ENCODE results near the gene TMEM50B. TPM values are rescaled to one million over a fixed set of nuclear protein-coding genes. Genes with fewer than 3 reads are reported as not detected.
A peak's percentile ranks its signal among the peaks of the same experiment; 100 is the strongest.

Gene TMEM50B
- total RNA-seq, 4 donors from 2014 or later: 43.3 to 116 (median 76.7) TPM

DNA sequence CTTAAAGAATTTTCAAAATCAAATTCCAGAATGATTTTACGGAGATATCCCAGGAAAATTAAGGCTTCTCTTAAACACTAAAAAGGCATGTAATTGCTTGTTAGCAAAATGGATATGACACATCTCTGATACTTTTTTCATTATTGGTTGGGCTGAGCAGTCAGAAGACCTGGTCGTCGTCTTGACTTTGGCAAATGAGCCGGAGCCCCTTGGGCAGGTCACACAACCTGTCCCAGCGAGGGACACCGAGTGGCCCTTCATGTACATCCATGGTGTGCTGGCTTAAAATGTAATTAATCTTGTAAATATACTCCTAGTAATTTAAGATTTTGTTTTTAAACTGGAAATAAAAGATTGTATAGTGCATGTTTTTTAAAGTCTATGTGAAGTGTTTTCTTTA lies 42.6 kb downstream of the TMEM50B start:
- DNase-seq: no peak
- intact Hi-C loops (cut with DNase I; ENCODE audit: low total_unique reads): no loop called here
- H3K27ac ChIP-seq: no peak overlapping the region
- no peaks in the 10 kb centered on the region for H3K4me1 ChIP-seq
- no peaks in the 10 kb centered on the region for H3K9me3 ChIP-seq
- no peaks in the 10 kb centered on the region for H3K27me3 ChIP-seq
- no peak for TF ChIP-seq POLR2A (IDR thresholded peaks at IDR 0.05)
- TF ChIP-seq, protein P1, sequence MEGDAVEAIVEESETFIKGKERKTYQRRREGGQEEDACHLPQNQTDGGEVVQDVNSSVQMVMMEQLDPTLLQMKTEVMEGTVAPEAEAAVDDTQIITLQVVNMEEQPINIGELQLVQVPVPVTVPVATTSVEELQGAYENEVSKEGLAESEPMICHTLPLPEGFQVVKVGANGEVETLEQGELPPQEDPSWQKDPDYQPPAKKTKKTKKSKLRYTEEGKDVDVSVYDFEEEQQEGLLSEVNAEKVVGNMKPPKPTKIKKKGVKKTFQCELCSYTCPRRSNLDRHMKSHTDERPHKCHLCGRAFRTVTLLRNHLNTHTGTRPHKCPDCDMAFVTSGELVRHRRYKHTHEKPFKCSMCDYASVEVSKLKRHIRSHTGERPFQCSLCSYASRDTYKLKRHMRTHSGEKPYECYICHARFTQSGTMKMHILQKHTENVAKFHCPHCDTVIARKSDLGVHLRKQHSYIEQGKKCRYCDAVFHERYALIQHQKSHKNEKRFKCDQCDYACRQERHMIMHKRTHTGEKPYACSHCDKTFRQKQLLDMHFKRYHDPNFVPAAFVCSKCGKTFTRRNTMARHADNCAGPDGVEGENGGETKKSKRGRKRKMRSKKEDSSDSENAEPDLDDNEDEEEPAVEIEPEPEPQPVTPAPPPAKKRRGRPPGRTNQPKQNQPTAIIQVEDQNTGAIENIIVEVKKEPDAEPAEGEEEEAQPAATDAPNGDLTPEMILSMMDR (IDR thresholded peaks at IDR 0.05): no peak
- no peak overlapping the region for H3K4me3 ChIP-seq
- no peaks in the 10 kb centered on the region for H3K36me3 ChIP-seq

DNA sequence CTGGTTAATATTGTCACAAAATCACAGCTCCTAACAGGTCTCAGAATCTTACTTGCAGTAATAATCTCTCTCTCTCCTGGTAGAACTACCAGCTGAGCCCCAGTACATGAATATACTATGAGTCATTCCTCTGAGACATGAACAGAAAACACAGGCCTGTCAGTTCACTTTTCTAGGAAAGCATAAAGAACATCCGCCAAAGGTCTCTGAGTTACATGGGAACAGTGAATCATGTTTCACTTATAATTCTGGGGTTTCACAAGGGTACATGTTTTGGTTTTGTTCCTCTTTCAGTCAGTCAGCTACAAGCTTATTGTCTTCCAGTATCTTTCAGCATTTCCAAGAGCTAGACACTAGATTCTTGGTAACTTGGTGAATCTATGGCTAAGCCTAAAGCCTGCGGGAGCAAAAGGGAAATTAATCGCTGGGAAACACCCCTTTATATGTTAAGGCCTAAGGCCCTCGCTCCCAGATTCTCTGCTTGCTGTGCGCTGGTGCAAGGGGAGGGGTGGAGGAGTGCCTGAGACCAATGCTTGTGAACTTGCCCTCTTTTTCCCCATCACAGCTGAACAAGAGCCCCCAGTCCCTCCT lies 44.9 kb downstream of the TMEM50B start:
- no peaks in the 10 kb centered on the region for H3K36me3 ChIP-seq
- intact Hi-C loops (cut with DNase I; ENCODE audit: low total_unique reads): no loop called here
- no peak for DNase-seq

DNA sequence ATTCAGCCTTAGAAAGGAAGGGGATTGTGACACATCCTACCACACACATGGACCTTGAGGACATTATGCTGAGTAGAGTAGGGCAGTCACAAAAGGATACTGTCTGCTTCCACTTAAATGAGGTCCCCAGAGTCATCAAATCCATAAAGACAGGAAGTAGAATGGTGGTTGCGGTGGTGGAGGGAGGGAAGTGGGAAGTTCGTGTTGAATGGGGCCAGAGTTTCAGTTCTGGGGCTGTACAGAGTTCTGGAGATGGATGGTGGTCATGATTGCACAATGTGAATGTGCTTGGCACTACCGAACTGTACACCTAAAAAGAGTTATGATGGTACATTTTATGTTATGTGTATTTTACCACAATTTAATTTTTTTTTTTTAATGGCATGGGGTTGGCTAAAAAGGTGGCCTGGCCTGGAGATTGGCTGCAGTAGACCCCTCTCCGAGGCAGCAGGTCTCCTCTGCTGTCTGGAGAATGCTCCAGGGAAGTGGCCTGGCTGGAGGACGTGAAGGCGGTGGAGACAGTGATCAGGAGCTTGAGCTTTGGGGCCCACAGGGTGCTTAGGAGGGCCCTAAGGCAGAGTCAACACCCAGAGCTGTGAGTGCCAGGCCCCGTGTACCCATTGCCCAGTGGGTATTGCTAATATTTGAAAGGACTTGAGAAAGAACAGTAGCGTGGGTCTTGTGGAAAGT lies 46.2 kb downstream of the TMEM50B start:
- no peaks in the 10 kb centered on the region for H3K9me3 ChIP-seq
- TF ChIP-seq, protein P1 (IDR thresholded peaks at IDR 0.05): no peak
- TF ChIP-seq POLR2A (IDR thresholded peaks at IDR 0.05): no peak
- intact Hi-C loops (cut with DNase I; ENCODE audit: low total_unique reads): no loop called here
- peaks cover 0 to 3% of the 10 kb centered on the region in 2 donors for H3K4me1 ChIP-seq
- H3K36me3 ChIP-seq: no peaks in the 10 kb centered on the region
- no peaks in the 10 kb centered on the region for H3K27me3 ChIP-seq
- H3K27ac ChIP-seq: peak overlapping the region; percentile 73 to 79
- no peak overlapping the region for H3K4me3 ChIP-seq
- no peak for DNase-seq

More for the DNA sequence above, 44.9 kb downstream of the TMEM50B start:
- peak overlapping the region; percentile 73 to 79 for H3K27ac ChIP-seq
- H3K9me3 ChIP-seq: no peaks in the 10 kb centered on the region
- no peaks in the 10 kb centered on the region for H3K27me3 ChIP-seq
- TF ChIP-seq POLR2A (IDR thresholded peaks at IDR 0.05): no peak
- TF ChIP-seq, protein P1 (IDR thresholded peaks at IDR 0.05): no peak
- H3K4me3 ChIP-seq: no peak overlapping the region
- H3K4me1 ChIP-seq: peaks cover 0 to 3% of the 10 kb centered on the region in 2 donors

DNA sequence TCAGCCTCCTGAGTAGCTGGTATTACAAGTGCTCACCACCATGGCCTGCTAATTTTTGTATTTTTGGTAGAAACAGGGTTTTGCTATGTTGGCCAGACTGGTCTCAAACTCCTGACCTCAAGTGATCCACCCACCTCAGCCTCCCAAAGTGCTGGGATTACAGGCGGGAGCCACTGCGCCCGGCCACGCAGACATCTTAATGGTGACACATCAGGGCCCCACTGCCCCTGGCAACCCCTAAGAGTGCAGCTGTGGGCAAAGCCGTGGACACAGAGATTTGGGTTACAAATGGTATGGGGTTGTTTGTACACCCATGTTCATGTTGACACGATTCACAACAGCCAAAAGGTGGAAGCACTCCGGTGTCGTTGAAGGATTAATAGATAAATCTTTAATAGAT lies 46.8 kb downstream of the TMEM50B start:
- H3K36me3 ChIP-seq: no peaks in the 10 kb centered on the region
- DNase-seq: no peak

DNA sequence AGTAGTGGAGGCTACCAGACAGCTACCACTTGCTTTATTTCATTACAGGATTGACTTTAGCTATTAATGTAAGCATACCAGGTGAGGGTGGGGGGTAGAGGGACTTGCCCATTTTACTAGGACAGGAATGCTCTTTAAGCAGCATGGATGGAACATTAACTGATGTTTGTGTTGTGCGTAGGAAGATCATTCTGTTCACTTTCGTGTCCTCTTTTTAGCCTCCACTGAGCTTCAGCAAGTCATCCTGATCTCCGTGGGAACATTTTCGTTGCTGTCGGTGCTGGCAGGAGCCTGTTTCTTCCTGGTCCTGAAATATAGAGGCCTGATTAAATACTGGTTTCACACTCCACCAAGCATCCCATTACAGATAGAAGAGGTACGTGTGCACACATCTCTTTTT lies 47.3 kb downstream of the TMEM50B start:
- H3K4me3 ChIP-seq: no peak overlapping the region
- H3K4me1 ChIP-seq: peaks cover 0 to 3% of the 10 kb centered on the region in 2 donors
- TF ChIP-seq, protein P1 (IDR thresholded peaks at IDR 0.05): no peak
- TF ChIP-seq POLR2A (IDR thresholded peaks at IDR 0.05): no peak
- H3K36me3 ChIP-seq: no peaks in the 10 kb centered on the region
- no peak for DNase-seq
- no peaks in the 10 kb centered on the region for H3K9me3 ChIP-seq
- H3K27me3 ChIP-seq: no peaks in the 10 kb centered on the region
- intact Hi-C loops (cut with DNase I; ENCODE audit: low total_unique reads): no loop called here
- H3K27ac ChIP-seq: no peak overlapping the region

More for the DNA sequence above, 46.8 kb downstream of the TMEM50B start:
- TF ChIP-seq, protein P1 (IDR thresholded peaks at IDR 0.05): no peak
- TF ChIP-seq POLR2A (IDR thresholded peaks at IDR 0.05): no peak
- intact Hi-C loops (cut with DNase I; ENCODE audit: low total_unique reads): no loop called here
- no peak overlapping the region for H3K4me3 ChIP-seq
- H3K9me3 ChIP-seq: no peaks in the 10 kb centered on the region
- peak overlapping the region in 1 of 2 donors; percentile 16 for H3K27ac ChIP-seq
- peaks cover 0 to 3% of the 10 kb centered on the region in 2 donors for H3K4me1 ChIP-seq
- H3K27me3 ChIP-seq: no peaks in the 10 kb centered on the region

Measured in uterus (tissue), 4 donors.